A549 (cell line): ENCODE data around the gene CARD14. TPM values are rescaled to one million over a fixed set of nuclear protein-coding genes. Genes with fewer than 3 reads are reported as not detected.
A peak's percentile ranks its signal among the peaks of the same experiment; 100 is the strongest.

Source experiments
- ATAC-seq, 2 experiments: fragments of 200-7000 bp in 1 of 2; fragments of >200 bp in 1 of 2; cut with Nextera tagmentation in 1 of 2; cut with Tn5 transposase in 1 of 2; 3 replicates each; pipeline versions ENCODE4 v1.8.0 to v1.9.1; 2018 to 2020; ENCODE audit warnings: mild to moderate bottlenecking in 1 of 2, moderate library complexity in 1 of 2
- CTCF ChIA-PET: fragments of 300-600 bp; sonication (Branson Sonifier 250); formaldehyde crosslinking; extraction: SDS; loops from one replicate; lab custom pipeline; 2021; ENCODE audit warnings: antibody characterized with exemption, inconsistent platforms; lab: Yijun Ruan, JAX
- POLR2A ChIA-PET: fragments of 350-600 bp; formaldehyde crosslinking; extraction: SDS; loops from one replicate; lab custom pipeline; 2021; ENCODE audit warnings: antibody characterized with exemption, inconsistent platforms; lab: Yijun Ruan, JAX
- DNase-seq, 2 experiments: peaks; one replicate each; pipeline versions ENCODE4 v3.0.0 to v3.0.0-alpha.2; 2011 to 2016; ENCODE audit warnings: low read depth in 1 of 2, low spot score in 1 of 2
- FAIRE-seq: peaks from 2 replicates; lab custom pipeline; 2011; peaks lifted over from hg19 to GRCh38; lab: Jason Lieb, UNC
- H3K27ac ChIP-seq, 2 experiments: fragments of >200 bp; sonication (Bioruptor Twin); formaldehyde crosslinking; 3 replicates each; pipeline ENCODE4 v1.5.1; 2016 to 2017
- H3K4me1 ChIP-seq: fragments of >200 bp; sonication (Bioruptor Twin); formaldehyde crosslinking; 3 replicates; pipeline ENCODE4 v1.6.1; 2016
- H3K4me2 ChIP-seq: fragments of >200 bp; sonication (Bioruptor Twin); formaldehyde crosslinking; 3 replicates; pipeline ENCODE4 v1.6.1; 2016
- H3K4me3 ChIP-seq: fragments of >200 bp; sonication (Bioruptor Twin); formaldehyde crosslinking; 3 replicates; pipeline ENCODE4 v1.5.1; 2016
- H3K9me3 ChIP-seq: fragments of >200 bp; sonication (Bioruptor Twin); formaldehyde crosslinking; 3 replicates; pipeline ENCODE4 v1.6.1; 2016
- BHLHE40 ChIP-seq: IDR thresholded peaks from 2 replicates; pipeline ENCODE4 v1.6.1; 2012; ENCODE audit warnings: low read depth, low read length, inconsistent platforms
- CHD2 ChIP-seq: fragments of 150-350 bp; IDR thresholded peaks from 2 replicates; pipeline ENCODE4 v1.6.1; 2014; ENCODE audit warnings: low read length; ENCODE audit not compliant: partially characterized antibody
- EHMT2 ChIP-seq: fragments of 200-600 bp; sonication (generic); IDR thresholded peaks from 2 replicates; pipeline ENCODE4 v1.6.1; 2016; ENCODE audit warnings: antibody characterized with exemption, low read depth, mild to moderate bottlenecking, moderate library complexity
- GATA3 ChIP-seq: IDR thresholded peaks from 2 replicates; pipeline ENCODE4 v1.6.1; 2012; ENCODE audit warnings: borderline replicate concordance
- HEYL ChIP-seq: fragments of 250-450 bp; sonication (Bioruptor Pico); IDR thresholded peaks from 2 replicates; pipeline ENCODE4 v1.8.0; 2021; ENCODE audit warnings: mild to moderate bottlenecking, moderate library complexity
- HOXA7 ChIP-seq: fragments of 250-450 bp; sonication (Bioruptor Pico); IDR thresholded peaks from 2 replicates; pipeline ENCODE4 v1.5.0; 2020; ENCODE audit warnings: mild to moderate bottlenecking, moderate library complexity
- HOXB13 ChIP-seq: fragments of 250-450 bp; sonication (Bioruptor Pico); IDR thresholded peaks from 2 replicates; pipeline ENCODE4 v1.5.0; 2020; ENCODE audit warnings: low read depth, mild to moderate bottlenecking, moderate library complexity
- KDM1A ChIP-seq: fragments of 200-600 bp; sonication (generic); IDR thresholded peaks from 2 replicates; pipeline ENCODE4 v1.6.1; 2016; ENCODE audit warnings: low read depth, mild to moderate bottlenecking
- MAFK ChIP-seq: fragments of 450-650 bp; IDR thresholded peaks from 2 replicates; pipeline ENCODE4 v1.6.1; 2014; ENCODE audit not compliant: partially characterized antibody
- MAZ ChIP-seq: fragments of 150-350 bp; IDR thresholded peaks from 2 replicates; pipeline ENCODE4 v1.6.1; 2014; ENCODE audit warnings: antibody characterized with exemption, low read depth, low read length, borderline replicate concordance
- MYC ChIP-seq: IDR thresholded peaks from 2 replicates; pipeline ENCODE4 v1.6.1; 2012; ENCODE audit warnings: mild to moderate bottlenecking, inconsistent platforms, low read length, improper control_type of control experiment, borderline replicate concordance
- NR3C1 ChIP-seq: fragments of >200 bp; sonication (Bioruptor Twin); formaldehyde crosslinking; IDR thresholded peaks from 3 replicates; pipeline ENCODE4 v1.6.1; 2017
- RCOR1 ChIP-seq: fragments of 150-350 bp; IDR thresholded peaks from 2 replicates; pipeline ENCODE4 v1.6.1; 2014; ENCODE audit warnings: antibody characterized with exemption, low read length, low read depth
- TFCP2L1 ChIP-seq: fragments of 250-450 bp; sonication (Bioruptor Pico); IDR thresholded peaks from 2 replicates; pipeline ENCODE4 v1.5.0; 2021; ENCODE audit warnings: mild to moderate bottlenecking
- ZSCAN20 ChIP-seq: fragments of 250-450 bp; sonication (Bioruptor Pico); IDR thresholded peaks from 2 replicates; pipeline ENCODE4 v1.8.0; 2022; ENCODE audit warnings: mild to moderate bottlenecking, moderate library complexity
- WGBS: methylation state at CpG from one replicate; pipeline ENCODE4 v1.1.6; 2017; ENCODE audit errors: missing lambda C conversion rate; 5-methylcytosine and 5-hydroxymethylcytosine counted together
- polyA plus RNA-seq, 4 experiments: library from polyadenylated mRNA; depleted of rRNA in 3 of 4; stranded (reverse); fragments of >200 nt; fragmentation: RNase III in 1 of 4; extraction: RNeasy Plus Mini Kit Qiagen cat#74134 plus additional on column Dnase treatment in 1 of 4; gene quantifications; 2 replicates in 3 of 4; 3 replicates in 1 of 4; pipeline ENCODE4 v1.2.3, GENCODE V29; 2011 to 2017
- TF ChIP-seq, protein P1 (sequence below): fragments of >200 bp; sonication (Bioruptor Twin); formaldehyde crosslinking; IDR thresholded peaks from 3 replicates; pipeline ENCODE4 v1.6.1; 2016
- TF ChIP-seq, protein P2 (sequence below): IDR thresholded peaks from 2 replicates; pipeline ENCODE4 v1.6.1; 2012; ENCODE audit warnings: low read depth, borderline replicate concordance
- TF ChIP-seq, protein P3 (sequence below): fragments of >200 bp; sonication (Bioruptor Twin); formaldehyde crosslinking; IDR thresholded peaks from 3 replicates; pipeline ENCODE4 v1.5.1; 2016
- TF ChIP-seq, protein P4 (sequence below): fragments of 250-450 bp; sonication (Bioruptor Pico); IDR thresholded peaks from 2 replicates; pipeline ENCODE4 v1.5.0; 2020; ENCODE audit warnings: low read depth, mild to moderate bottlenecking, moderate library complexity
- TF ChIP-seq, protein P5 (sequence below): fragments of 200-600 bp; sonication (generic); IDR thresholded peaks from 2 replicates; pipeline ENCODE4 v1.6.1; 2016; ENCODE audit warnings: antibody characterized with exemption, mild to moderate bottlenecking, moderate library complexity

The CARD14 gene
- polyA plus RNA-seq, 2 of the 4 experiments (the other 2 are of a cell fraction) = 0.17 to 0.18 TPM

DNA sequence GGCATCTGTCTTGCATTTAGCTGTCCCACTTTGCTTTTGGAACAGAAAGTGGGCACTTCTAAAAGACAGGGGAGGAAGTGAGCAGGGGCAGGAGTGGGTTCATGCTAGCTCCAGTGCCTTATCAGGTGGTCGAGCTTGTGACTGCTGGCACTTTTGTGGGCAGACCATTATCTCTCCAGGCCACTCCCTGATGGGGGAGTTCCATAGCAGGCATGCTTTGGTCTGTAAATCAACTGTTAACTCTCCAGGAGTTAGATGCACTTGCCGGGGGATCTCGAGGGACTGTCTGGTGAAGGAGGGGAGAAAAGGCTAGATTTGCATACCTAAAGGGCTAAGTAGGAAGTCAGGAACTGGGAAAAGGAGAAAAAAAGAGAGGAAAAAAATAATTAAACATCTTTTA is 9.3 kb upstream of the CARD14 start:
- H3K9me3 ChIP-seq = no peaks in the 10 kb centered on the region
- no peak overlapping the region for H3K4me3 ChIP-seq
- 53% methylated on average over 3 of the region's 3 CpGs for WGBS
- FAIRE-seq (no peak), ATAC-seq (peak; percentile 41 to 45; a peak in 4 of 6 replicates), DNase-seq (no peak)
- ChIA-PET CTCF (interaction anchor here (0.8 to 1.0 kb wide), 3 partner anchors 10 to 79 kb away, joined by 3 read pairs; partner anchors contain the start of gene GAA), POLR2A (interaction anchor here (0.5 kb wide), 1 partner anchor 133 kb away, joined by 4 read pairs; no protein-coding TSS in a partner anchor)
- H3K4me1 ChIP-seq = no peaks in the 10 kb centered on the region
- no peak overlapping the region for H3K4me2 ChIP-seq
- no peak overlapping the region for H3K27ac ChIP-seq
- TF ChIP-seq, protein P1, sequence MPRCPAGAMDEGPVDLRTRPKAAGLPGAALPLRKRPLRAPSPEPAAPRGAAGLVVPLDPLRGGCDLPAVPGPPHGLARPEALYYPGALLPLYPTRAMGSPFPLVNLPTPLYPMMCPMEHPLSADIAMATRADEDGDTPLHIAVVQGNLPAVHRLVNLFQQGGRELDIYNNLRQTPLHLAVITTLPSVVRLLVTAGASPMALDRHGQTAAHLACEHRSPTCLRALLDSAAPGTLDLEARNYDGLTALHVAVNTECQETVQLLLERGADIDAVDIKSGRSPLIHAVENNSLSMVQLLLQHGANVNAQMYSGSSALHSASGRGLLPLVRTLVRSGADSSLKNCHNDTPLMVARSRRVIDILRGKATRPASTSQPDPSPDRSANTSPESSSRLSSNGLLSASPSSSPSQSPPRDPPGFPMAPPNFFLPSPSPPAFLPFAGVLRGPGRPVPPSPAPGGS = no peak
- TF ChIP-seq HEYL (no peak), MYC (no peak), NR3C1 (no peak), KDM1A (no peak), CHD2 (no peak), EHMT2 (no peak), MAFK (no peak), ZSCAN20 (CRISPR knock-in tag) (no peak), RCOR1 (no peak), BHLHE40 (no peak), MAZ (no peak), HOXA7 (CRISPR knock-in tag) (no peak), TFCP2L1 (CRISPR knock-in tag) (no peak), GATA3 (no peak), HOXB13 (CRISPR knock-in tag) (no peak)
- TF ChIP-seq, protein P2, sequence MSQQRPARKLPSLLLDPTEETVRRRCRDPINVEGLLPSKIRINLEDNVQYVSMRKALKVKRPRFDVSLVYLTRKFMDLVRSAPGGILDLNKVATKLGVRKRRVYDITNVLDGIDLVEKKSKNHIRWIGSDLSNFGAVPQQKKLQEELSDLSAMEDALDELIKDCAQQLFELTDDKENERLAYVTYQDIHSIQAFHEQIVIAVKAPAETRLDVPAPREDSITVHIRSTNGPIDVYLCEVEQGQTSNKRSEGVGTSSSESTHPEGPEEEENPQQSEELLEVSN = no peak
- TF ChIP-seq, protein P3, sequence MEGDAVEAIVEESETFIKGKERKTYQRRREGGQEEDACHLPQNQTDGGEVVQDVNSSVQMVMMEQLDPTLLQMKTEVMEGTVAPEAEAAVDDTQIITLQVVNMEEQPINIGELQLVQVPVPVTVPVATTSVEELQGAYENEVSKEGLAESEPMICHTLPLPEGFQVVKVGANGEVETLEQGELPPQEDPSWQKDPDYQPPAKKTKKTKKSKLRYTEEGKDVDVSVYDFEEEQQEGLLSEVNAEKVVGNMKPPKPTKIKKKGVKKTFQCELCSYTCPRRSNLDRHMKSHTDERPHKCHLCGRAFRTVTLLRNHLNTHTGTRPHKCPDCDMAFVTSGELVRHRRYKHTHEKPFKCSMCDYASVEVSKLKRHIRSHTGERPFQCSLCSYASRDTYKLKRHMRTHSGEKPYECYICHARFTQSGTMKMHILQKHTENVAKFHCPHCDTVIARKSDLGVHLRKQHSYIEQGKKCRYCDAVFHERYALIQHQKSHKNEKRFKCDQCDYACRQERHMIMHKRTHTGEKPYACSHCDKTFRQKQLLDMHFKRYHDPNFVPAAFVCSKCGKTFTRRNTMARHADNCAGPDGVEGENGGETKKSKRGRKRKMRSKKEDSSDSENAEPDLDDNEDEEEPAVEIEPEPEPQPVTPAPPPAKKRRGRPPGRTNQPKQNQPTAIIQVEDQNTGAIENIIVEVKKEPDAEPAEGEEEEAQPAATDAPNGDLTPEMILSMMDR = no peak
- TF ChIP-seq, protein P4, sequence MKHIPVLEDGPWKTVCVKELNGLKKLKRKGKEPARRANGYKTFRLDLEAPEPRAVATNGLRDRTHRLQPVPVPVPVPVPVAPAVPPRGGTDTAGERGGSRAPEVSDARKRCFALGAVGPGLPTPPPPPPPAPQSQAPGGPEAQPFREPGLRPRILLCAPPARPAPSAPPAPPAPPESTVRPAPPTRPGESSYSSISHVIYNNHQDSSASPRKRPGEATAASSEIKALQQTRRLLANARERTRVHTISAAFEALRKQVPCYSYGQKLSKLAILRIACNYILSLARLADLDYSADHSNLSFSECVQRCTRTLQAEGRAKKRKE (CRISPR knock-in tag) = no peak
- TF ChIP-seq, protein P5, sequence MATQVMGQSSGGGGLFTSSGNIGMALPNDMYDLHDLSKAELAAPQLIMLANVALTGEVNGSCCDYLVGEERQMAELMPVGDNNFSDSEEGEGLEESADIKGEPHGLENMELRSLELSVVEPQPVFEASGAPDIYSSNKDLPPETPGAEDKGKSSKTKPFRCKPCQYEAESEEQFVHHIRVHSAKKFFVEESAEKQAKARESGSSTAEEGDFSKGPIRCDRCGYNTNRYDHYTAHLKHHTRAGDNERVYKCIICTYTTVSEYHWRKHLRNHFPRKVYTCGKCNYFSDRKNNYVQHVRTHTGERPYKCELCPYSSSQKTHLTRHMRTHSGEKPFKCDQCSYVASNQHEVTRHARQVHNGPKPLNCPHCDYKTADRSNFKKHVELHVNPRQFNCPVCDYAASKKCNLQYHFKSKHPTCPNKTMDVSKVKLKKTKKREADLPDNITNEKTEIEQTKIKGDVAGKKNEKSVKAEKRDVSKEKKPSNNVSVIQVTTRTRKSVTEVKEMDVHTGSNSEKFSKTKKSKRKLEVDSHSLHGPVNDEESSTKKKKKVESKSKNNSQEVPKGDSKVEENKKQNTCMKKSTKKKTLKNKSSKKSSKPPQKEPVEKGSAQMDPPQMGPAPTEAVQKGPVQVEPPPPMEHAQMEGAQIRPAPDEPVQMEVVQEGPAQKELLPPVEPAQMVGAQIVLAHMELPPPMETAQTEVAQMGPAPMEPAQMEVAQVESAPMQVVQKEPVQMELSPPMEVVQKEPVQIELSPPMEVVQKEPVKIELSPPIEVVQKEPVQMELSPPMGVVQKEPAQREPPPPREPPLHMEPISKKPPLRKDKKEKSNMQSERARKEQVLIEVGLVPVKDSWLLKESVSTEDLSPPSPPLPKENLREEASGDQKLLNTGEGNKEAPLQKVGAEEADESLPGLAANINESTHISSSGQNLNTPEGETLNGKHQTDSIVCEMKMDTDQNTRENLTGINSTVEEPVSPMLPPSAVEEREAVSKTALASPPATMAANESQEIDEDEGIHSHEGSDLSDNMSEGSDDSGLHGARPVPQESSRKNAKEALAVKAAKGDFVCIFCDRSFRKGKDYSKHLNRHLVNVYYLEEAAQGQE = no peak
